Mesendoderm (in vitro differentiated cells): Measurements from ENCODE around the gene GABBR2.
"Not testable (repeated sequence)": the region's sequence is repeated elsewhere in the genome, so short reads cannot be mapped to it uniquely, and the experiment has no call there.

Experiments
- DNase-seq: peaks from one replicate; pipeline ENCODE4 v3.0.0; 2013
- H2AK5ac ChIP-seq: 2 replicates; pipeline ENCODE4 v1.6.1; 2013; ENCODE audit warnings: low read length, inconsistent platforms
- H2BK120ac ChIP-seq: 2 replicates; pipeline ENCODE4 v1.6.1; 2013; ENCODE audit warnings: low read depth, mild to moderate bottlenecking, low read length, moderate library complexity, mixed read lengths
- H2BK15ac ChIP-seq: replicated peaks from 2 replicates; pipeline ENCODE4 v1.6.1; 2013; ENCODE audit warnings: low read depth, mild to moderate bottlenecking, moderate library complexity
- H2BK5ac ChIP-seq: 2 replicates; pipeline ENCODE4 v1.6.1; 2013; ENCODE audit warnings: low read length, inconsistent platforms
- H3K18ac ChIP-seq: 2 replicates; pipeline ENCODE4 v1.6.1; 2013; ENCODE audit warnings: mild to moderate bottlenecking, low read length, mixed read lengths
- H3K23ac ChIP-seq: one replicate; pipeline ENCODE4 v1.6.1; 2013; ENCODE audit warnings: low read length
- H3K27ac ChIP-seq: 2 replicates; pipeline ENCODE4 v1.5.1; 2013; ENCODE audit warnings: low read depth, mild to moderate bottlenecking, inconsistent platforms, low read length, moderate library complexity
- H3K27me3 ChIP-seq: 2 replicates; pipeline ENCODE4 v1.6.1; 2013; ENCODE audit warnings: low read length, control low read depth, mild to moderate bottlenecking, inconsistent platforms; ENCODE audit not compliant: insufficient read depth, poor library complexity
- H3K36me3 ChIP-seq: 2 replicates; pipeline ENCODE4 v1.6.1; 2013; ENCODE audit warnings: low read length, inconsistent platforms; ENCODE audit not compliant: control insufficient read depth, insufficient read depth
- H3K4ac ChIP-seq: one replicate; pipeline ENCODE4 v1.6.1; 2013; ENCODE audit warnings: low read depth, mild to moderate bottlenecking, low read length, moderate library complexity
- H3K4me1 ChIP-seq: 2 replicates; pipeline ENCODE4 v1.6.1; 2013; ENCODE audit warnings: low read depth, low read length, inconsistent platforms; ENCODE audit not compliant: control insufficient read depth
- H3K4me2 ChIP-seq: 2 replicates; pipeline ENCODE4 v1.6.1; 2013; ENCODE audit warnings: low read length
- H3K4me3 ChIP-seq: 2 replicates; pipeline ENCODE4 v1.5.1; 2013; ENCODE audit warnings: mild to moderate bottlenecking, low read length
- H3K56ac ChIP-seq: one replicate; pipeline ENCODE4 v1.6.1; 2013; ENCODE audit warnings: low read length
- H3K79me1 ChIP-seq: 2 replicates; pipeline ENCODE4 v1.6.1; 2013; ENCODE audit warnings: low read length, inconsistent platforms
- H3K79me2 ChIP-seq: 2 replicates; pipeline ENCODE4 v1.6.1; 2013; ENCODE audit warnings: mild to moderate bottlenecking, low read length; ENCODE audit not compliant: control insufficient read depth, insufficient read depth
- H3K9ac ChIP-seq: 2 replicates; pipeline ENCODE4 v1.6.1; 2013; ENCODE audit warnings: low read length, inconsistent platforms
- H4K5ac ChIP-seq: one replicate; pipeline ENCODE4 v1.6.1; 2013; ENCODE audit warnings: low read length
- H4K8ac ChIP-seq: one replicate; pipeline ENCODE4 v1.6.1; 2013; ENCODE audit warnings: low read depth, mild to moderate bottlenecking, control low read depth, low read length, moderate library complexity
- WGBS: extraction: QIAGEN DNeasy Blood & Tissue Kit; methylation state at CpG from one replicate; pipeline ENCODE4 v1.1.7; 2013; ENCODE audit warnings: low lambda C conversion rate, missing lambda C conversion rate; ENCODE audit not compliant: insufficient coverage; ENCODE audit errors: extremely low coverage; 5-methylcytosine and 5-hydroxymethylcytosine counted together

GABBR2 gene

GRCh38 chr9:98593354-98594253 lies 115.1 kb downstream of the GABBR2 start:
- Histone ChIP-seq H2BK5ac (no peak overlapping the region), H2BK15ac (no peak overlapping the region), H3K27ac (no peak overlapping the region), H3K27me3 (no peaks in the 10 kb centered on the region), H3K79me1 (no peaks in the 10 kb centered on the region), H2AK5ac (no peak overlapping the region), H3K23ac (no peak overlapping the region), H2BK120ac (no peak overlapping the region), H3K18ac (no peak overlapping the region), H4K5ac (no peak overlapping the region), H3K9ac (no peak overlapping the region), H3K56ac (no peak overlapping the region), H3K36me3 (no peaks in the 10 kb centered on the region), H3K4me2 (no peak overlapping the region), H3K79me2 (no peaks in the 10 kb centered on the region), H3K4me1 (no peaks in the 10 kb centered on the region), H4K8ac (no peak overlapping the region), H3K4me3 (no peak overlapping the region), H3K4ac (no peak overlapping the region)
- WGBS = no CpG with 5 or more reads among the region's 15 CpGs
- DNase-seq = no peak

- Histone ChIP-seq H2BK15ac (no peak overlapping the region), H2BK5ac (no peak overlapping the region), H3K4me1 (no peaks in the 10 kb centered on the region), H3K27ac (no peak overlapping the region), H3K4me3 (no peak overlapping the region), H3K23ac (no peak overlapping the region), H2AK5ac (no peak overlapping the region), H3K79me2 (no peaks in the 10 kb centered on the region), H3K27me3 (no peaks in the 10 kb centered on the region), H3K36me3 (no peaks in the 10 kb centered on the region), H4K5ac (no peak overlapping the region), H4K8ac (no peak overlapping the region), H3K56ac (no peak overlapping the region), H3K79me1 (no peaks in the 10 kb centered on the region), H2BK120ac (no peak overlapping the region), H3K18ac (no peak overlapping the region), H3K4ac (no peak overlapping the region), H3K9ac (no peak overlapping the region), H3K4me2 (no peak overlapping the region)
- no peak for DNase-seq
- no CpG with 5 or more reads among the region's 3 CpGs for WGBS
Measured at GRCh38 chr9:98591696-98592095, 117.0 kb downstream of the GABBR2 start.

- Histone ChIP-seq H3K4ac (no peak overlapping the region), H2BK5ac (no peak overlapping the region), H3K79me2 (no peaks in the 10 kb centered on the region), H2BK120ac (no peak overlapping the region), H3K4me3 (no peak overlapping the region), H3K4me1 (no peaks in the 10 kb centered on the region), H3K18ac (no peak overlapping the region), H3K27me3 (no peaks in the 10 kb centered on the region), H3K4me2 (no peak overlapping the region), H3K27ac (no peak overlapping the region), H3K79me1 (no peaks in the 10 kb centered on the region), H2AK5ac (no peak overlapping the region), H3K23ac (no peak overlapping the region), H4K5ac (no peak overlapping the region), H3K9ac (no peak overlapping the region), H4K8ac (no peak overlapping the region), H2BK15ac (no peak overlapping the region), H3K56ac (no peak overlapping the region), H3K36me3 (no peaks in the 10 kb centered on the region)
- no CpG with 5 or more reads among the region's 3 CpGs for WGBS
- no peak for DNase-seq
Measured at GRCh38 chr9:98590101-98590500, 118.6 kb downstream of the GABBR2 start.

GRCh38 chr9:98589102-98589501 lies 119.6 kb downstream of the GABBR2 start:
- no peak overlapping the region for H4K8ac ChIP-seq
- no CpG with 5 or more reads among the region's 4 CpGs for WGBS
- no peak overlapping the region for H3K4me2 ChIP-seq
- H3K4ac ChIP-seq = no peak overlapping the region
- H4K5ac ChIP-seq = no peak overlapping the region
- H3K18ac ChIP-seq = no peak overlapping the region
- H2BK15ac ChIP-seq = no peak overlapping the region
- H3K56ac ChIP-seq = no peak overlapping the region
- no peak overlapping the region for H3K23ac ChIP-seq
- H3K4me1 ChIP-seq = no peaks in the 10 kb centered on the region
- no peak overlapping the region for H2BK5ac ChIP-seq
- H3K36me3 ChIP-seq = no peaks in the 10 kb centered on the region
- H3K9ac ChIP-seq = no peak overlapping the region
- no peak overlapping the region for H3K27ac ChIP-seq
- H2AK5ac ChIP-seq = no peak overlapping the region
- no peak overlapping the region for H3K4me3 ChIP-seq
- no peaks in the 10 kb centered on the region for H3K79me2 ChIP-seq
- no peak overlapping the region for H2BK120ac ChIP-seq
- DNase-seq = no peak
- H3K27me3 ChIP-seq = no peaks in the 10 kb centered on the region
- no peaks in the 10 kb centered on the region for H3K79me1 ChIP-seq

GRCh38 chr9:98584853-98585438 lies 123.8 kb downstream of the GABBR2 start:
- not testable (repeated sequence) for H3K9ac ChIP-seq, H2AK5ac ChIP-seq, H2BK15ac ChIP-seq, H2BK120ac ChIP-seq, H3K27me3 ChIP-seq, H3K36me3 ChIP-seq, H3K56ac ChIP-seq, H4K5ac ChIP-seq, H3K4ac ChIP-seq, DNase-seq, H3K79me1 ChIP-seq, H3K18ac ChIP-seq, H3K4me1 ChIP-seq, H3K23ac ChIP-seq, H3K79me2 ChIP-seq, H4K8ac ChIP-seq, H3K4me2 ChIP-seq, H3K27ac ChIP-seq, H3K4me3 ChIP-seq, H2BK5ac ChIP-seq
- no CpG with 5 or more reads among the region's 10 CpGs for WGBS
